PC-3 (cell line): ENCODE measurements around the gene SKA3. TPM values are rescaled to one million over a fixed set of nuclear protein-coding genes. Genes with fewer than 3 reads are reported as not detected.

ENCODE experiments used
- ATAC-seq: fragments of 200-7000 bp; cut with Tn5 transposase; 2 replicates; pipeline ENCODE4 v1.9.1; 2020; ENCODE audit warnings: mild to moderate bottlenecking, moderate library complexity
- BruUV-seq: library from RNA; stranded (reverse); fragments of 400-500 nt; replicated peaks from 2 replicates; lab custom pipeline; 2021; lab: Mats Ljungman, UMichigan
- CTCF ChIA-PET: fragments of 300-600 bp; sonication (Branson Sonifier 250); formaldehyde crosslinking; loops from one replicate; lab custom pipeline; 2022; ENCODE audit warnings: antibody characterized with exemption; lab: Charles Lee
- POLR2A ChIA-PET: fragments of 300-600 bp; sonication (Branson Sonifier 250); formaldehyde crosslinking; loops from one replicate; lab custom pipeline; 2022; ENCODE audit warnings: antibody characterized with exemption; ENCODE audit not compliant: unreplicated experiment; lab: Charles Lee
- DNase-seq: peaks from one replicate; pipeline ENCODE4 v3.0.0-alpha.2; 2015
- H2AFZ ChIP-seq: fragments of 300-600 bp; sonication (generic); 2 replicates; pipeline ENCODE4 v1.6.0; 2016; ENCODE audit warnings: antibody characterized with exemption, low read length
- H3F3A ChIP-seq: fragments of 300-600 bp; sonication (generic); one replicate; pipeline ENCODE4 v1.6.0; 2017; ENCODE audit warnings: antibody characterized with exemption, low read length, control low read depth, mild to moderate bottlenecking; ENCODE audit not compliant: unreplicated experiment
- H3K27ac ChIP-seq: fragments of 300-600 bp; sonication (generic); 2 replicates; pipeline ENCODE4 v1.5.1; 2016; ENCODE audit warnings: mild to moderate bottlenecking, low read length
- H3K27me3 ChIP-seq: fragments of 300-600 bp; sonication (generic); 2 replicates; pipeline ENCODE4 v1.6.1; 2016; ENCODE audit warnings: low read length, mixed read lengths
- H3K36me3 ChIP-seq: fragments of 300-600 bp; sonication (generic); 2 replicates; pipeline ENCODE4 v1.6.1; 2016; ENCODE audit warnings: low read depth, mixed run types, low read length, mixed read lengths
- H3K4me1 ChIP-seq: fragments of 300-600 bp; sonication (generic); 2 replicates; pipeline ENCODE4 v1.5.1; 2016; ENCODE audit warnings: low read length; ENCODE audit not compliant: insufficient read depth
- H3K4me2 ChIP-seq: fragments of 300-600 bp; sonication (generic); 2 replicates; pipeline ENCODE4 v1.6.0; 2016; ENCODE audit warnings: low read length
- H3K4me3 ChIP-seq: fragments of 300-600 bp; sonication (generic); 2 replicates; pipeline ENCODE4 v1.5.1; 2016; ENCODE audit warnings: mild to moderate bottlenecking, low read length, mixed read lengths
- H3K79me2 ChIP-seq: fragments of 300-600 bp; sonication (generic); 2 replicates; pipeline ENCODE4 v1.6.1; 2017; ENCODE audit warnings: low read length, mixed read lengths
- H3K9ac ChIP-seq: fragments of 300-600 bp; sonication (generic); 2 replicates; pipeline ENCODE4 v1.6.0; 2016; ENCODE audit warnings: mild to moderate bottlenecking, low read length
- H3K9me2 ChIP-seq: fragments of 300-600 bp; sonication (generic); replicated peaks from 2 replicates; pipeline ENCODE4 v1.6.1; 2016; ENCODE audit warnings: mixed run types, low read length, mixed read lengths
- H3K9me3 ChIP-seq: fragments of 300-600 bp; sonication (generic); 2 replicates; pipeline ENCODE4 v1.6.1; 2016; ENCODE audit warnings: low read length, mixed read lengths
- H4K20me1 ChIP-seq: fragments of 300-600 bp; sonication (generic); 2 replicates; pipeline ENCODE4 v1.6.1; 2016; ENCODE audit warnings: low read length, mixed read lengths
- EZH2 ChIP-seq: fragments of 300-600 bp; sonication (generic); IDR thresholded peaks from one replicate; pipeline ENCODE4 v1.6.1; 2017; ENCODE audit warnings: antibody characterized with exemption, mild to moderate bottlenecking, low read length; ENCODE audit not compliant: unreplicated experiment
- EZH2phosphoT487 ChIP-seq: fragments of 300-600 bp; sonication (generic); IDR thresholded peaks from 2 replicates; pipeline ENCODE4 v1.6.1; 2018; ENCODE audit warnings: mild to moderate bottlenecking, antibody characterized with exemption, low read length, borderline replicate concordance
- intact Hi-C: fragments of 100-400 bp; cut with micrococcal nuclease; formaldehyde crosslinking; loops from 2 replicates; pipeline ENCODE4 v1.9.0; 2023
- total RNA-seq: library from RNA; depleted of rRNA; stranded (reverse); fragments of >200 nt; gene quantifications from 2 replicates; pipeline ENCODE4 v1.2.3, GENCODE V29; 2014
- TF ChIP-seq, protein P1 (sequence below): fragments of 300-600 bp; sonication (generic); conservative IDR thresholded peaks from 2 replicates; pipeline ENCODE4 v1.5.1; 2017; ENCODE audit warnings: antibody characterized with exemption, low read depth, mild to moderate bottlenecking, low read length

Gene SKA3
- total RNA-seq, 1 experiment from 2014 or later, result 32.4 TPM

DNA sequence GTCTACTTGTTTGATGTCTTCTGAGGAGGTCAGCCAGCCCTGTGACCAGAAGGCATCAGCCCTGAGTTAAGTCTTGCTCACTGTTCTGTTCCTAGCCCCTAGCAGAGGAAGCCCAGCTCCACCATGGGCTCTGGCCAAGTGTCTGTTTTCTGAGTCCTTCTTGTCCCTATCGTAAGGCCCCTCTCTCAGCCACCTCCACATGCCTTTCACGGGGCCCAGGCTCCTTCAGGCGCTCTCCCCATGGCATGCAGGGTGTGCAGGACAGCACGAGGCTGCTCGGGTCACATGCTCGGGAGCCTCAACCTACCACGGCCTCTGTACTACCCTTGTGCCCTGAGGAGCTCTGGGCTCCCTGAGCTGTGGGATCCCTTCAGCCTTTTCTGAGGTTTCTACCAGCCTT lies 67.2 kb downstream of the SKA3 start:
- no peak for DNase-seq
- TF ChIP-seq EZH2 (no peak), EZH2phosphoT487 (no peak)
- TF ChIP-seq, protein P1, sequence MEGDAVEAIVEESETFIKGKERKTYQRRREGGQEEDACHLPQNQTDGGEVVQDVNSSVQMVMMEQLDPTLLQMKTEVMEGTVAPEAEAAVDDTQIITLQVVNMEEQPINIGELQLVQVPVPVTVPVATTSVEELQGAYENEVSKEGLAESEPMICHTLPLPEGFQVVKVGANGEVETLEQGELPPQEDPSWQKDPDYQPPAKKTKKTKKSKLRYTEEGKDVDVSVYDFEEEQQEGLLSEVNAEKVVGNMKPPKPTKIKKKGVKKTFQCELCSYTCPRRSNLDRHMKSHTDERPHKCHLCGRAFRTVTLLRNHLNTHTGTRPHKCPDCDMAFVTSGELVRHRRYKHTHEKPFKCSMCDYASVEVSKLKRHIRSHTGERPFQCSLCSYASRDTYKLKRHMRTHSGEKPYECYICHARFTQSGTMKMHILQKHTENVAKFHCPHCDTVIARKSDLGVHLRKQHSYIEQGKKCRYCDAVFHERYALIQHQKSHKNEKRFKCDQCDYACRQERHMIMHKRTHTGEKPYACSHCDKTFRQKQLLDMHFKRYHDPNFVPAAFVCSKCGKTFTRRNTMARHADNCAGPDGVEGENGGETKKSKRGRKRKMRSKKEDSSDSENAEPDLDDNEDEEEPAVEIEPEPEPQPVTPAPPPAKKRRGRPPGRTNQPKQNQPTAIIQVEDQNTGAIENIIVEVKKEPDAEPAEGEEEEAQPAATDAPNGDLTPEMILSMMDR, result no peak
- Histone ChIP-seq H3K27ac (no peak overlapping the region), H3K36me3 (no peaks in the 10 kb centered on the region), H3F3A (no peaks in the 10 kb centered on the region), H3K4me3 (no peak overlapping the region), H4K20me1 (no peaks in the 10 kb centered on the region), H3K9me2 (no peaks in the 10 kb centered on the region), H3K4me1 (peaks cover 10% of the 10 kb centered on the region), H3K9ac (no peak overlapping the region), H2AFZ (no peak overlapping the region), H3K79me2 (no peaks in the 10 kb centered on the region), H3K27me3 (no peaks in the 10 kb centered on the region), H3K4me2 (no peak overlapping the region), H3K9me3 (no peaks in the 10 kb centered on the region)
- no TSS peak for BruUV-seq
- ATAC-seq, result no peak
- POLR2A ChIA-PET, result no interaction called here
- CTCF ChIA-PET, result interaction anchor here (0.9 kb wide), 1 partner anchor 71 kb away, joined by 5 read pairs; no protein-coding TSS in a partner anchor
- intact Hi-C loops, result no loop called here

DNA sequence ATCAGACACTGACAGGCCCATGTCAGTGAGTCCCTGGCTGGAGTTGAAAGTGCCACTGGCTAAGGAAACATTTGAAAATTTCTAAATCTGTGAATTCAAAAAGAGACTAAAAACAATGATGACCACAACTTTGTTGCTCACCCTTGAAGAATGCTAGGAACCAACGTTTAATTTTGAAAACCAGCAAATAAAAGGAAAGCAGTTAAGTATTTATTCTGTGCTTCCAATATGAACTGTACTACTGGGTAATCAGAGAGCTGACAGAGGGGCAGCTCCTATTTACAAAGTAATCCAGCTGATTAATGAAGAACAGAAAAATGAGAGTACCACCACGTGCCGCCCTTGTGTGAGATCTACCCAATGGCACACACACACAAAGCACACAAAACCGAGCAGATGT lies 70.3 kb downstream of the SKA3 start:
- BruUV-seq, result no TSS peak
- peak overlapping the region; percentile 38; the same call in 1 of the 2 replicates for H3K4me2 ChIP-seq
- POLR2A ChIA-PET, result no interaction called here

More for the DNA sequence above, 70.3 kb downstream of the SKA3 start:
- Histone ChIP-seq H3K9me2 (no peaks in the 10 kb centered on the region), H3F3A (no peaks in the 10 kb centered on the region), H3K79me2 (no peaks in the 10 kb centered on the region), H3K27me3 (no peaks in the 10 kb centered on the region), H3K9ac (no peak overlapping the region), H3K4me3 (no peak overlapping the region), H3K36me3 (no peaks in the 10 kb centered on the region), H3K4me1 (peaks cover 10% of the 10 kb centered on the region), H4K20me1 (no peaks in the 10 kb centered on the region), H2AFZ (peak overlapping the region; percentile 74), H3K9me3 (no peaks in the 10 kb centered on the region), H3K27ac (no peak overlapping the region)
- peak; percentile 40 for DNase-seq
- intact Hi-C loops, result no loop called here
- peak; percentile 24 for ATAC-seq
- TF ChIP-seq, protein P1, result no peak
- no peak for TF ChIP-seq EZH2
- no peak for TF ChIP-seq EZH2phosphoT487
- CTCF ChIA-PET, result no interaction called here
